SJSA1 (cell line): Measurements from ENCODE around the gene INKA2. TPM values are rescaled to one million over a fixed set of nuclear protein-coding genes. Genes with fewer than 3 reads are reported as not detected.

Experiments used
- DNase-seq, 2 experiments: peaks; one replicate each; pipeline ENCODE4 v3.0.0-alpha.2; 2015 to 2020; ENCODE audit warnings: low spot score in 2 of 2, low read depth in 1 of 2
- H3K27ac ChIP-seq: fragments of 250-450 bp; sonication (Bioruptor Pico); 2 replicates; pipeline ENCODE4 v1.5.1; 2020; ENCODE audit warnings: mild to moderate bottlenecking, moderate library complexity
- H3K27me3 ChIP-seq: fragments of 250-450 bp; sonication (Bioruptor Pico); replicated peaks from 2 replicates; pipeline ENCODE4 v1.5.1; 2020; ENCODE audit warnings: mild to moderate bottlenecking, moderate library complexity
- H3K36me3 ChIP-seq: fragments of 250-450 bp; sonication (Bioruptor Pico); 2 replicates; pipeline ENCODE4 v1.5.1; 2020; ENCODE audit warnings: mild to moderate bottlenecking
- H3K4me1 ChIP-seq: fragments of 250-450 bp; sonication (Bioruptor Pico); replicated peaks from 2 replicates; pipeline ENCODE4 v1.6.1; 2021; ENCODE audit warnings: mild to moderate bottlenecking
- H3K4me3 ChIP-seq: fragments of 250-450 bp; sonication (Bioruptor Pico); 2 replicates; pipeline ENCODE4 v1.5.1; 2020; ENCODE audit warnings: mild to moderate bottlenecking
- H3K9me3 ChIP-seq: fragments of 250-450 bp; sonication (Bioruptor Pico); replicated peaks from 2 replicates; pipeline ENCODE4 v1.5.1; 2020; ENCODE audit warnings: mild to moderate bottlenecking
- total RNA-seq: library from RNA; depleted of rRNA; stranded (reverse); fragments of >200 nt; shearing (Covaris generic); gene quantifications from 2 replicates; pipeline ENCODE4 v1.2.3, GENCODE V29; 2014; rRNA removed

INKA2 gene
- 3.4 and 5.4 TPM in 2 replicates for total RNA-seq

DNA sequence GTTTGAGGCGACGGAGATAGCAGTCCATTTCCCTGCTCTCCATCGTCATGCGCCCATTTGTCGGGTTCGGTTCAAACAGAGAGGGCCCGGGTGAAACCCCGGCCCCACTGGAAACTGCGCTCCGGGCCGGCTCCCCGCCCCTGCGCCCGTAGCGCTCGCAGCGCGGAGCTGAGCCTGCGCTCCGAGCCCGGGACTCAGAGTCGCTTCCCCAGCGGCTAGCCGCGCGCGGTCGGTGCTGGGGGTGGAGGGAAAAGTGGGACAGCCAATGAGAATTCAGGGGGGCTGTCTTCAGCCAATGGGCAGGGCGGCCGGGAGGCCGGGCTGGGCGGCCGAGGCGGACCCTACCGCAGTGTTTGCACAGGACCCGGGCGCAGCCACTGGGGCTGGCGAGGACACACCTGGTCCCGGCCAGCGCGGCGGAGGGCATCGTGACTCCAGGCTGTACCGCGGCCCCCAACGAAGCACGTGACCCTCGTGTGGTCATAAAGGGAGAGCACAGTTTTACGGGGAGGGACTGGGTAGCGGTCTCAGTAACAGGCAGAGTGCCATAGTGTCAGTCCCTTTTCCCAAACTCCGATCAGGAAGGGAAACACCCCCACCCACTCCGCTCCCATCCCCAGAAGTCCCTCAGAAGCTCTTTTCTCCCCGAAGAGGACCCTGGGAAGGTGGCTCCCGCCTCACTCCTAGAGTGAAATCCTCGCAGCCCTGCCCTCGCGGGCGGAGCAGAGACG, at the start of gene INKA2:
TSS of gene INKA2 (minus strand) at position 202 of the 731 bp plus-strand sequence. CDS start at position 49, 153 bp downstream.
- Histone ChIP-seq H3K27me3 (no peaks in the 10 kb centered on the region), H3K4me3 (peak within 1 kb of the TSS; percentile 53), H3K36me3 (peaks cover 12% of the 10 kb centered on the region; the same call in 1 of the 2 replicates), H3K27ac (peak within 1 kb of the TSS; percentile 9; the same call in 1 of the 2 replicates), H3K4me1 (peaks cover 78% of the 10 kb centered on the region), H3K9me3 (no peaks in the 10 kb centered on the region)
- peak; percentile 88 to 90 for DNase-seq

DNA sequence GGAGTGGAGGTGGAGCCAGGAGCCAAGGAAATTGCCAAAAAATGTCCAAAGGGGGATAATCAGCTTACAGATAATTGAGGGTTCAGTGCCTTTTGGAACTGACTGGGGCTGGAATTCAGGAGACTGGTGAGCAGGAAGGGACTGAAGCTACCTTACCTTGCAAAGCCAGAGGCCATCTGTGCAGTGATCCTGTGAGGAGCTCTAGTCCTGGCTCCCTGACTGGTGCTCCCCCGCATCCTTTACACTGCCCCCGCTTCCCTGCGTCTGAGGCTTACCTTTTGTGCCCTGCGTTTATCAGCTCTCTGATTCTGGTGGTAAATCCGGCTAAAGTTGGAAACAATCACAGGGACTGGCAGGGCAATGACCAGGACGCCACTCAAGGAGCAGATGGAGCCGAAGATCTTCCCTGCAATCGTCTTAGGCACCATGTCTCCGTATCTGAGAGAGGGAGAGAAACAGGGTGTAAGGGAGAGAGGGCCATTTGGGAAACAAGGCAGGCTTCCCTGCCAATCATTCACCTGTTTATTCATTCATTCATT, 47.5 kb upstream of the INKA2 start:
- H3K4me1 ChIP-seq = no peaks in the 10 kb centered on the region
- H3K4me3 ChIP-seq = no peak overlapping the region
- no peaks in the 10 kb centered on the region for H3K36me3 ChIP-seq
- H3K9me3 ChIP-seq = no peaks in the 10 kb centered on the region
- H3K27me3 ChIP-seq = peaks cover 22% of the 10 kb centered on the region
- no peak overlapping the region for H3K27ac ChIP-seq
- DNase-seq = no peak

DNA sequence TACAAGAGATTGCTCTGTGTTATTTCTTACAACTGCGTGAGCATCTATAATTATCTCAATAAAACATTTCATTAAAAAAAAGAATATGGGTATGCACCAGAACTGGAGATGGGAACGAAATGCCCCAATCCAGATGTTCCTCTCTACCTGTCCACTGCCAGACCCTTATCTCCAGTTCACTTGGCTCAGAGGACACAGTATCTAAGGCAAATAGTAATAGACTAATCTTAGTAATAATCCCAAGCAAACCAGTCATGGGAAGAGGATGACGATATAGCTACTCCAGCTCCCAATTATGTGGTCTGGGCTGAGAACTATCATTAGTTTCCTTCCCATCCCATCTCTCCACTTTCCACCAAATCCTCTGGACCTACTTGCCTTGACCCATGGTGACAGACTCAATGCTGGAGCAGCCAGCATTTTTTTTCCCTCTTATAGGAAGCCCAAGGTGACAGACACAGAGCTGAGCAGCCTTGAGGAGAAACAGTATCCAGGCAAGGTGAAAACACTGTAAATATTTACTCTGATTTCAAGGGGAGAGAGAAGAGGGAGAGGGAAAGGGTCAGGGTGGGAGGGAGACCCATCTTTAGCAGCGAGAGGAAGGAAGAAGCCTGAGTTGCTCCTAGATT, 45.2 kb upstream of the INKA2 start:
- H3K27me3 ChIP-seq = peaks cover 8% of the 10 kb centered on the region; the same call in 1 of the 2 replicates
- no peak for DNase-seq
- H3K36me3 ChIP-seq = no peaks in the 10 kb centered on the region
- peaks cover under 1% of the 10 kb centered on the region for H3K4me1 ChIP-seq
- no peak overlapping the region for H3K27ac ChIP-seq
- H3K4me3 ChIP-seq = no peak overlapping the region
- no peaks in the 10 kb centered on the region for H3K9me3 ChIP-seq

DNA sequence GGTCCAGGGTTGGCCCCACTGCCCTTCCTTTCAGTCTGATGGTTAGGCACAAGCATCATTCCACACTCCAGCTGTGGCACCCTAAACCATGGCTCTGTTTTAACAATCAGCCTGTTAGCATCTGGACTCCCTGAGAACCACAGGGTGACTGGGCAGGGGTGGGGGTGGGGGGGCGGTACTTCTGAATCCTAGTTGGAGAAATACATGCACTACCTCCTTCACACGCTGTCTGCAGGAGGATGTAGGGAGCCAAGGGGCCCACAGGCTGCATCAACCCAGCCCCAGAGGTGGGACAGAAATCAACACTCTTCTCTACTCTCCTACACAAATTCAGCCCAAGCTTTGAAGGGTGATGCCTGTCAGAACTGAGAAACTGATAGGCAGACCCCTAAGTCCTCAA, 40.4 kb upstream of the INKA2 start:
- Histone ChIP-seq H3K9me3 (no peaks in the 10 kb centered on the region; the same call in 1 of the 2 replicates), H3K4me1 (peaks cover 34% of the 10 kb centered on the region), H3K36me3 (no peaks in the 10 kb centered on the region), H3K4me3 (no peak overlapping the region), H3K27ac (peak overlapping the region; percentile 64; the same call in 1 of the 2 replicates), H3K27me3 (0 out of 2 replicates have a peak, but pooled peaks cover 3% of the 10 kb centered on the region)
- no peak for DNase-seq

DNA sequence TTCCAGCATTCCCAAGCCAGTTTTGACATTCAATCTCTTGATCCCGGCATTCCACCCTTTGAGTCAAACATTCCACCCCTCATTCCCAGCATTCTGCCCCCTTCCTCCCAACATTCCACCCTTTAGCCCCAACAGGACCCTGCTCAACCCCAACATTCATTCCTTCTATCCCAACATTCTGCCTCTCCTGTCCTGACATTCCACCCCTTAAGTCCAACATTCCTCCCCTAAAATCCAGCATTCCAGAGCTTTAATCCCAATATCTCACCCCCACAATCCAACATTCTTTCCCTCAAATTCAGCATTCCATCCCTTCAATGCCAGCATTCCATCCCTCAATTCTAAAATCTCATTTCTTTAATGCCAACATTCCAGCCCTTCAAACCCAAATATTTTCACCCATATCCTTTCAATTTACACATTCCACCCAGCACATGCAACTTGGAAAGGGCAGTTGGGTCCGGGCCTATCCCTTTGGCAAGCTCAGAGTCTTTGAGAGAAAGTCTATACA, 39.4 kb upstream of the INKA2 start:
- Histone ChIP-seq H3K27ac (peak overlapping the region; percentile 64), H3K4me1 (peaks cover 34% of the 10 kb centered on the region), H3K9me3 (no peaks in the 10 kb centered on the region; the same call in 1 of the 2 replicates), H3K4me3 (no peak overlapping the region), H3K27me3 (0 out of 2 replicates have a peak, but pooled peaks cover 1% of the 10 kb centered on the region), H3K36me3 (no peaks in the 10 kb centered on the region)
- DNase-seq = peak; percentile 54 to 62

DNA sequence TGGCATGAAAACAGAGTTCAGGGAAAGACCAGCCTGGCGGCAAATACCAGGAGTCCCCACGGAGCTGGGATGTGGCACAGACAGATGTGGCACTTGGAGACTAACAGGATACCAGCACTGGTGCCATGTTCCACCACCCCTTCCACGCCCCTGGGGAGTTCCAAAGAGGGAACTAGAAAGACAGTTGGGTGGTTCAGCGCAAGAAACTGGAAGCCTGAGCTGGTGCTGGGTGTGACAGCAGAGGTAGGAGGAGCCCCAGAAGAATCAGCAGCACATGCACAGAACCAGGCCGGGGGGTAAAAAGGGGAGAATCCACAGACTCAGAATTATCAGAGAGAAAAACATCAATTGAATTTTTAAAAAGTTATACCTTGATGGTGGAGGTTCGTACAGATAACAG, 38.9 kb upstream of the INKA2 start:
- Histone ChIP-seq H3K4me1 (peaks cover 34% of the 10 kb centered on the region), H3K27ac (peak overlapping the region; percentile 64), H3K4me3 (no peak overlapping the region), H3K36me3 (no peaks in the 10 kb centered on the region), H3K27me3 (no peaks in the 10 kb centered on the region), H3K9me3 (no peaks in the 10 kb centered on the region; the same call in 1 of the 2 replicates)
- no peak for DNase-seq

DNA sequence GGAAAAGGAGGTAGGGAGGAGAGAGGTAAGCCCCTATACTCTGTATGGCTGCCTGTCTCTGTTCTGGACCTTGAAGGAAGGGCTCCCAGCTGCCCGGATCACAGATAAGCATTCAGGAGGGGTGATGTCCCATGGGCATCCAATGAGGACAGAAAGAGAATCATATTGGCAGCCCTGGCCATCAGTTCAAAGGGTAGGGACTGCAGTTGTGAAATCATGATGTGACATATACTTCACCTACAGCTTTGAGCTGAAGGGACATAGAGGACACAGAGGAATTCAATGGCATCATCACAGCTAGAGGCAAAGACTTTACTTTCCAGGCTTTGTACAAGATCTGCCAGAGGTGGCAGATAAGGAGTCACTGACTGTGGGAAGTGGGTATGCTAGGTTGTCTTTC, 38.1 kb upstream of the INKA2 start:
- H3K27ac ChIP-seq = no peak overlapping the region
- H3K9me3 ChIP-seq = no peaks in the 10 kb centered on the region; the same call in 1 of the 2 replicates
- no peak for DNase-seq

DNA sequence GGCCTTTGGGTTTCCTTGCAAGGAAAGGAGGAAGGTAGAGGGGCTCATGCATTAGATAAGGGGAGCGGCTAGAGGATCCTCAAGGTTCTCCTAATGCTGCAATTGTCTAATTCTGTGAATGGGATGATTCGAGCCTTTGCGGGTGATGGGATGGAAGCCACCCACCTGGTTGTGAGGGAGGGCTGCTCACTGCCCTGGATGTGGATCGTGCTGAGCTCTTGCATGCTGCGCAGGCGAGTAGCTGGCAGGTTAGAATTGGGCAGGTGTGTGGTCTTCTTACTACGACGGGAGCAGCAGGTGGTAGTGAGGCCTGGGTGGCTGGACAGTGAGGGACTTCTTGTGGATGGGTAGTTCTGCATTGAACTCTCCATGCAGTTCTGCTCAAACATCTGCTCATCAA, 37.7 kb upstream of the INKA2 start:
- Histone ChIP-seq H3K27ac (no peak overlapping the region), H3K27me3 (no peaks in the 10 kb centered on the region), H3K36me3 (no peaks in the 10 kb centered on the region), H3K9me3 (no peaks in the 10 kb centered on the region; the same call in 1 of the 2 replicates), H3K4me3 (no peak overlapping the region), H3K4me1 (peaks cover 34% of the 10 kb centered on the region)
- no peak for DNase-seq

More for the DNA sequence above, 38.1 kb upstream of the INKA2 start:
- Histone ChIP-seq H3K27me3 (no peaks in the 10 kb centered on the region), H3K36me3 (no peaks in the 10 kb centered on the region), H3K4me3 (no peak overlapping the region), H3K4me1 (peaks cover 34% of the 10 kb centered on the region)

DNA sequence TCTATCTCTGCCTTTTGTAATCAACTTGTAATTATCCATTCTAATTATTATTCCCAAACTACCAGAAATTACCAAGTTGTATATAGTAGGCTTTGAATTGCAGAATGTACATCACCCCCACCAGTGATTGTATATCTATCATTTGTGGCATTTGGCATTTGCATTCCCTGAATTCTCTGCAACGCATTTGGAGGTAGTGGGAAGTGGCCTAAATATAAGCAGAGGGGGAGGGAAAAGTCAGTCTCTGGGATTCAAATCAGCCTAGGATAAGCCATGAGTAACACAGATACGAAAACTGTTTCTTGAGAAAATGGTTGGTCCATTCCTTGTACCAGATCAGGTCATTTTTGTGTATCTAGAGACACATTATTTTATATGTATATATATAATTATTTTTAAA, 37.2 kb upstream of the INKA2 start:
- Histone ChIP-seq H3K36me3 (no peaks in the 10 kb centered on the region), H3K27ac (no peak overlapping the region), H3K27me3 (no peaks in the 10 kb centered on the region), H3K4me3 (no peak overlapping the region), H3K4me1 (peaks cover 34% of the 10 kb centered on the region), H3K9me3 (no peaks in the 10 kb centered on the region; the same call in 1 of the 2 replicates)
- peak in 1 of 2 experiments; percentile 11 for DNase-seq

DNA sequence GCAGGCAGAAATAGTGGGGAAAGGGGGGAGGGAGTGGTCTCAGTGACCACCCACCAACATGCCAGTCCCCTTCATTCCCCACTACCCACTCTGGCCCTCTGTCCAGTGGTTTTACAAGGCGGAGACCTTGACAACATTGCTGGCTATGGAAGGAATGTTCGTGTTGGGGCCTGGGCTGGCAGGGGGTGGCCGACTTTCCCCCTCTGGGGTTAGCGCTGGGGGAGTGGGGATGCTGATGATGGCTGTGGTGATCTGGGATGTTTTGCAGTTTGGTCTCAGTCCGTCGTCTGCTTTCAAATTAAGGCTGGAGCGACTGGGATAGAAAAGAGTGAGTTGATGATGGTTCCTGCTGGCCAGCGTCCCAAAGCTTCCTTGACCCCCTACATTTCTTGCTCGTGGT, 36.8 kb upstream of the INKA2 start:
- H3K27ac ChIP-seq = no peak overlapping the region
- no peak for DNase-seq
- peaks cover 34% of the 10 kb centered on the region for H3K4me1 ChIP-seq
- H3K36me3 ChIP-seq = no peaks in the 10 kb centered on the region
- H3K27me3 ChIP-seq = no peaks in the 10 kb centered on the region
- H3K4me3 ChIP-seq = no peak overlapping the region
- H3K9me3 ChIP-seq = no peaks in the 10 kb centered on the region; the same call in 1 of the 2 replicates

DNA sequence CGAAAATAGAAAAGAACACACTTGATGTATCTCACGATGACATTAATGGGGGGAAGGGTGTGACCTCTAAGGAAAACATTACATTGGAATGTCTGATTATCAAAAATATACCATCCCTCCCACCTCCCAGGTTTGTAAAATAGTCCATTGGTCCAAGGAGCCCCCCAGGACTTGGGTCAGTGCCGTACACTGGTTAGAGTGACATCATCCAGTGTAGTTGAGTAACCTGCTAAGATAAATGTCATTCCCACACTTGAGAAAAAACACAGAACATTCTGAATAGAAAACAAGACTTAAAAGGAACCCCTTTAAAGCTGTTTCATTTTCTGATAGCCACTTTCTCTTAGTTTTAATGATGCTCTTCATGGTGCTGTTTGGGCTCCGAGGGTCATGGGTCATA, 31.7 kb upstream of the INKA2 start:
- no peak for DNase-seq
- H3K36me3 ChIP-seq = peaks cover 42% of the 10 kb centered on the region
- H3K4me3 ChIP-seq = no peak overlapping the region
- no peaks in the 10 kb centered on the region for H3K27me3 ChIP-seq
- H3K4me1 ChIP-seq = peaks cover 1% of the 10 kb centered on the region
- no peaks in the 10 kb centered on the region for H3K9me3 ChIP-seq
- H3K27ac ChIP-seq = no peak overlapping the region

DNA sequence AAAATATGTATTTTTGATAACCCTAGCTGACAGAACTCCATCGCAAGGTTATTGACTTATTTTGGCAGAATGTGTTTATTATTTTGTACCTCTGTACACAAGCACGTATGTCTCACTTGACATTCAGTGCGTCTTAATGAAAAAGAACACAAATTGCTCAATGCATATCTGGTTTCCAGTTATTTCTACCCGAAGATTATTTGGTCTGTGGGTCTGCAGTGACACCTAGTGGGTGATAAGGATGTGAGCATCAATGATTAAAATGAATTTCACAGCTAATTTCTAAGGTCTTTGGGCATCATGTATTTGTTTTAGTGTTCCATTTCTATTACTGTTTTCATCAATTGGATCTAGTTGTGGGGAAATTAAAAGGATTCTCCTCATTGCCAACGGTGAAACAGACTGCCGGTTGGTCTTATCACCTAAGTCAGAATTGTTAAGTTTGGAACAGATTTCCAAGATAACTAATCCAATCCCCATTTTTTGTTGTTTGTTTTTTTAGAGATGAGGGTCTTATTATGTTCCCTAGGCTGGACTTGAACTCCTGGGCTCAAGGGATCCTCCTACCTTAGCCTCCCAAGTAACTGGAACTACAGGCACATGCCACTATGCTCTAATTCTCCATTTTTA, 30.4 kb upstream of the INKA2 start:
- H3K27me3 ChIP-seq = no peaks in the 10 kb centered on the region
- H3K4me1 ChIP-seq = no peaks in the 10 kb centered on the region
- no peak for DNase-seq
- H3K9me3 ChIP-seq = no peaks in the 10 kb centered on the region
- H3K36me3 ChIP-seq = peaks cover 55% of the 10 kb centered on the region
- no peak overlapping the region for H3K27ac ChIP-seq
- no peak overlapping the region for H3K4me3 ChIP-seq

DNA sequence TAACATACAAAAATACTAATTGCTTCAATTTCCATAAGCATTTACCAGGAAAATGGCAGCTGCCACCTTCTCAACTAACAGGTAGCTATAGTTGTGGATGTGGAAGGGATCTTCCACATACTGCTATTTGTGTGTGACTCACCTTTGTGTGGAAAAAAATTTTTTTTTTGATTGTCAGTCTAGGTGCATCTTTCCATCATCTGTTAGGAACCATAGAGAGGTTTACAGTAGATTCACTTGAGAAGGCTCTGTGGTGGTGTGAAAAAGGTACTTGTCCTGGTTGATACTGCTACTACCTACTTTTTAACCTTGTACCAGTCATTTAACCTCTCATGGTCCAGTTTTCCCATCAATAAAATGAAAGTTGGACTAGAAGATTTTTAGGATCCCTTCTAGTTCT, 29.4 kb upstream of the INKA2 start:
- no peaks in the 10 kb centered on the region for H3K9me3 ChIP-seq
- no peaks in the 10 kb centered on the region for H3K4me1 ChIP-seq
- no peak overlapping the region for H3K27ac ChIP-seq
- H3K4me3 ChIP-seq = no peak overlapping the region
- no peak for DNase-seq
- peaks cover 65% of the 10 kb centered on the region for H3K36me3 ChIP-seq
- H3K27me3 ChIP-seq = no peaks in the 10 kb centered on the region
